OCI-LY3 (cell line): ENCODE measurements around the gene FAM53B.

Source experiments
- EZH2phosphoT487 ChIP-seq: fragments of 200-600 bp; shearing (Covaris generic); IDR thresholded peaks from 2 replicates; pipeline ENCODE4 v1.6.1; 2018; ENCODE audit warnings: antibody characterized with exemption, mixed run types, low read depth
- TF ChIP-seq, protein P1 (sequence below): fragments of 200-600, 300-600 bp; sonication (generic); IDR thresholded peaks from 2 replicates; pipeline ENCODE4 v1.5.1; 2014; ENCODE audit warnings: antibody characterized with exemption, low read length, low read depth

DNA sequence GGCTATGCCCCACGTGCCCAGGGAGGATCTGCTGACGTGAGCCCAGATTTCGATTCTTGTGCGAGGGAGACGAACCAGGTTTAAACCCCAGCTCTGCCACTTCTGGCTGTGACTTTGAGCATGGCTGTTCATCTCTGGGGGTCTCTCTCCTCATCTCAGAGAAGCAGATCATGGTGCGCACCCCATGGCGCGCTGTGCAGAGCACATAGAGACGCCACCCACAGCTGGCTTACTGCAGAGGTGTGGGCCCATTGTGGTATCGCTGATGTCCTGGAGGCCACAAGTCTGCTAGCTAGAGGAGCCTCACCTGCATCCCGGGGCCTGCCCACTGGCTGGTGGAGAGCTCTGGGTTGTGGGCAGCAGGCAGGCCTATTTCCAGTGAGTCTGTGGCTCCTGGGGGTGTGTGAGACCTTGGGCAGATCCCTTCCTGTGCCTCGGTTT lies 142.0 kb downstream of the FAM53B start:
- TF ChIP-seq, protein P1, sequence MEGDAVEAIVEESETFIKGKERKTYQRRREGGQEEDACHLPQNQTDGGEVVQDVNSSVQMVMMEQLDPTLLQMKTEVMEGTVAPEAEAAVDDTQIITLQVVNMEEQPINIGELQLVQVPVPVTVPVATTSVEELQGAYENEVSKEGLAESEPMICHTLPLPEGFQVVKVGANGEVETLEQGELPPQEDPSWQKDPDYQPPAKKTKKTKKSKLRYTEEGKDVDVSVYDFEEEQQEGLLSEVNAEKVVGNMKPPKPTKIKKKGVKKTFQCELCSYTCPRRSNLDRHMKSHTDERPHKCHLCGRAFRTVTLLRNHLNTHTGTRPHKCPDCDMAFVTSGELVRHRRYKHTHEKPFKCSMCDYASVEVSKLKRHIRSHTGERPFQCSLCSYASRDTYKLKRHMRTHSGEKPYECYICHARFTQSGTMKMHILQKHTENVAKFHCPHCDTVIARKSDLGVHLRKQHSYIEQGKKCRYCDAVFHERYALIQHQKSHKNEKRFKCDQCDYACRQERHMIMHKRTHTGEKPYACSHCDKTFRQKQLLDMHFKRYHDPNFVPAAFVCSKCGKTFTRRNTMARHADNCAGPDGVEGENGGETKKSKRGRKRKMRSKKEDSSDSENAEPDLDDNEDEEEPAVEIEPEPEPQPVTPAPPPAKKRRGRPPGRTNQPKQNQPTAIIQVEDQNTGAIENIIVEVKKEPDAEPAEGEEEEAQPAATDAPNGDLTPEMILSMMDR = no peak
- no peak for TF ChIP-seq EZH2phosphoT487
